ENCODE results near the gene SGIP1. TPM values are rescaled to one million over a fixed set of nuclear protein-coding genes. Genes with fewer than 3 reads are reported as not detected.

The SGIP1 gene
- total and polyA plus RNA-seq, 2 experiments from 2014 or later, result 4.0 to 7.7 TPM

- in situ Hi-C loops (cut with MboI), result no loop called here
- 61 to 81% methylated on average over 1 of the region's 1 CpG for WGBS, 2 experiments (ENCODE audit: low coverage in 1 of 2, low lambda C conversion rate in 2 of 2, missing lambda C conversion rate in 2 of 2)
- Histone ChIP-seq H2AFZ (no peak overlapping the region), H4K20me1 (ENCODE audit: insufficient read depth) (no peaks in the 10 kb centered on the region), H3K79me2 (ENCODE audit: insufficient read depth) (no peaks in the 10 kb centered on the region), H3K27me3 (replicated peaks; ENCODE audit: insufficient read depth) (no peaks in the 10 kb centered on the region), H3K4me2 (ENCODE audit: unreplicated experiment) (no peak overlapping the region), H3K9me3 (ENCODE audit: low read depth) (no peaks in the 10 kb centered on the region), H3F3A (ENCODE audit: insufficient read depth) (peaks cover 9% of the 10 kb centered on the region), H3K9me2 (ENCODE audit: insufficient read depth) (no peaks in the 10 kb centered on the region), H3K9ac (no peak overlapping the region), H3K27ac (no peak overlapping the region), H3K4me1 (ENCODE audit: insufficient read depth) (no peaks in the 10 kb centered on the region), H3K36me3 (ENCODE audit: low read depth) (no peaks in the 10 kb centered on the region), H3K4me3 (no peak overlapping the region)
- no peak for DNase-seq
- TF ChIP-seq EZH2 (IDR thresholded peaks at IDR 0.05; ENCODE audit: insufficient read depth, poor library complexity, severe bottlenecking) (no peak), EZH2phosphoT487 (IDR thresholded peaks at IDR 0.05; ENCODE audit: insufficient read depth, low read depth) (no peak)
These were observed 224.3 kb downstream of the SGIP1 start for GRCh38 chr1:66758241-66758755.

- 85 to 90% methylated on average over 1 of the region's 1 CpG for WGBS, 2 experiments (ENCODE audit: low coverage in 1 of 2, low lambda C conversion rate in 2 of 2, missing lambda C conversion rate in 2 of 2)
These were observed 226.6 kb downstream of the SGIP1 start for GRCh38 chr1:66760506-66760905.

GRCh38 chr1:66761221-66761620 is 227.3 kb downstream of the SGIP1 start:
- in situ Hi-C loops (cut with MboI), result loop anchor here (5.0 kb wide), 1 partner anchor 386 kb away; no protein-coding TSS in a partner anchor
- TF ChIP-seq EZH2phosphoT487 (IDR thresholded peaks at IDR 0.05; ENCODE audit: insufficient read depth, low read depth), result no peak
- Histone ChIP-seq H3K4me1 (ENCODE audit: insufficient read depth) (no peaks in the 10 kb centered on the region), H3K27ac (no peak overlapping the region), H3K4me2 (ENCODE audit: unreplicated experiment) (no peak overlapping the region), H3K4me3 (no peak overlapping the region), H2AFZ (no peak overlapping the region), H3K27me3 (replicated peaks; ENCODE audit: insufficient read depth) (no peaks in the 10 kb centered on the region), H3F3A (ENCODE audit: insufficient read depth) (peaks cover 9% of the 10 kb centered on the region), H3K9me2 (ENCODE audit: insufficient read depth) (no peaks in the 10 kb centered on the region), H3K36me3 (ENCODE audit: low read depth) (no peaks in the 10 kb centered on the region), H3K9me3 (ENCODE audit: low read depth) (no peaks in the 10 kb centered on the region), H4K20me1 (ENCODE audit: insufficient read depth) (no peaks in the 10 kb centered on the region), H3K79me2 (ENCODE audit: insufficient read depth) (no peaks in the 10 kb centered on the region), H3K9ac (no peak overlapping the region)
- peak; percentile 57 for DNase-seq
- WGBS, 2 experiments (ENCODE audit: low coverage in 1 of 2, low lambda C conversion rate in 2 of 2, missing lambda C conversion rate in 2 of 2), result 66 to 79% methylated on average over 2 of the region's 2 CpGs

More at GRCh38 chr1:66760506-66760905, 226.6 kb downstream of the SGIP1 start:
- Histone ChIP-seq H3F3A (ENCODE audit: insufficient read depth) (peaks cover 9% of the 10 kb centered on the region), H3K9ac (no peak overlapping the region), H2AFZ (no peak overlapping the region), H3K27ac (no peak overlapping the region), H3K4me3 (no peak overlapping the region), H3K36me3 (ENCODE audit: low read depth) (no peaks in the 10 kb centered on the region), H3K79me2 (ENCODE audit: insufficient read depth) (no peaks in the 10 kb centered on the region), H3K9me2 (ENCODE audit: insufficient read depth) (no peaks in the 10 kb centered on the region), H3K9me3 (ENCODE audit: low read depth) (no peaks in the 10 kb centered on the region), H3K4me1 (ENCODE audit: insufficient read depth) (no peaks in the 10 kb centered on the region), H3K27me3 (replicated peaks; ENCODE audit: insufficient read depth) (no peaks in the 10 kb centered on the region), H4K20me1 (ENCODE audit: insufficient read depth) (no peaks in the 10 kb centered on the region), H3K4me2 (ENCODE audit: unreplicated experiment) (no peak overlapping the region)
- no peak for TF ChIP-seq EZH2 (IDR thresholded peaks at IDR 0.05; ENCODE audit: insufficient read depth, poor library complexity, severe bottlenecking)
- no peak for TF ChIP-seq EZH2phosphoT487 (IDR thresholded peaks at IDR 0.05; ENCODE audit: insufficient read depth, low read depth)
- in situ Hi-C loops (cut with MboI), result loop anchor here (5.0 kb wide), 1 partner anchor 387 kb away; no protein-coding TSS in a partner anchor
- no peak for DNase-seq

GRCh38 chr1:66764994-66765578 is 231.1 kb downstream of the SGIP1 start:
- Histone ChIP-seq H3K27ac (no peak overlapping the region), H2AFZ (0 out of 2 replicates have a peak overlapping the region, but pooled peaks have one; percentile 52), H3K9me3 (ENCODE audit: low read depth) (no peaks in the 10 kb centered on the region), H3F3A (ENCODE audit: insufficient read depth) (peaks cover 9% of the 10 kb centered on the region), H3K79me2 (ENCODE audit: insufficient read depth) (no peaks in the 10 kb centered on the region), H4K20me1 (ENCODE audit: insufficient read depth) (no peaks in the 10 kb centered on the region), H3K4me3 (no peak overlapping the region), H3K4me2 (ENCODE audit: unreplicated experiment) (no peak overlapping the region), H3K9me2 (ENCODE audit: insufficient read depth) (no peaks in the 10 kb centered on the region), H3K36me3 (ENCODE audit: low read depth) (no peaks in the 10 kb centered on the region), H3K9ac (no peak overlapping the region), H3K27me3 (replicated peaks; ENCODE audit: insufficient read depth) (no peaks in the 10 kb centered on the region), H3K4me1 (ENCODE audit: insufficient read depth) (no peaks in the 10 kb centered on the region)
- TF ChIP-seq EZH2phosphoT487 (IDR thresholded peaks at IDR 0.05; ENCODE audit: insufficient read depth, low read depth) (no peak), EZH2 (IDR thresholded peaks at IDR 0.05; ENCODE audit: insufficient read depth, poor library complexity, severe bottlenecking) (no peak)
- peak; percentile 69 for DNase-seq
- in situ Hi-C loops (cut with MboI), result loop anchor here (5.0 kb wide), 1 partner anchor 382 kb away; no protein-coding TSS in a partner anchor
- 33 to 37% methylated on average over 3 of the region's 3 CpGs for WGBS, 2 experiments (ENCODE audit: low coverage in 1 of 2, low lambda C conversion rate in 2 of 2, missing lambda C conversion rate in 2 of 2)
